ENCODE measurements around the gene MGA.
"Not testable (repeated sequence)": the region's sequence is repeated elsewhere in the genome, so short reads cannot be mapped to it uniquely, and the experiment has no call there.

Gene MGA

DNA sequence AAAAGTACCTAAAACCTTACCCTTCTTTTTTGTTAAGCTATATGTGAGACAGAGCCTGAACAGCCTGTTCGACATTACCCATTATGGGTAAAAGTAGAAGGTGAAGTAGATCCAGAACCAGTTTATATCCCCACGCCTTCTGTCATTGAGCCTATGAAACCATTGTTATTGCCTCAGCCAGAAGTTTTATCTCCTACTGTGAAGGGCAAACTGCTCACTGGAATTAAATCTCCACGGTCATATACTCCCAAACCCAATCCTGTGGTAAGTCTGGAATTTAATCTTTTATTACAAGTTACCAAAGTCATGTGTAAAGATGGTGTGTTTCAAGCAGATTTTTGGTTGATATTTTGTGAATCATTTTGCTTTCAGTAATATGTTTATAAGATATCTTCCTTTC, 66.9 kb downstream of the MGA start:
- Mint-ChIP-seq H3K27ac (no peak overlapping the region), H3K36me3 (peaks cover 4% of the 10 kb centered on the region), H3K4me1 (ENCODE audit: low read depth) (peaks cover 8% of the 10 kb centered on the region), H3K4me3 (no peak overlapping the region), H3K27me3 (no peaks in the 10 kb centered on the region), H3K9me3 (ENCODE audit: low read depth) (no peaks in the 10 kb centered on the region)

- H3K27ac Mint-ChIP-seq; H3K36me3 Mint-ChIP-seq; H3K4me1 Mint-ChIP-seq (ENCODE audit: low read depth); H3K9me3 Mint-ChIP-seq (ENCODE audit: low read depth); H3K4me3 Mint-ChIP-seq; H3K27me3 Mint-ChIP-seq: not testable (repeated sequence)
These were observed 67.9 kb downstream of the MGA start for GRCh38 chr15:41728061-41728460.

- Mint-ChIP-seq H3K27ac (no peak overlapping the region), H3K4me3 (no peak overlapping the region), H3K27me3 (no peaks in the 10 kb centered on the region), H3K9me3 (ENCODE audit: low read depth) (no peaks in the 10 kb centered on the region), H3K36me3 (peaks cover 5% of the 10 kb centered on the region), H3K4me1 (ENCODE audit: low read depth) (no peaks in the 10 kb centered on the region)
These were observed 70.3 kb downstream of the MGA start for GRCh38 chr15:41730543-41730942.

DNA sequence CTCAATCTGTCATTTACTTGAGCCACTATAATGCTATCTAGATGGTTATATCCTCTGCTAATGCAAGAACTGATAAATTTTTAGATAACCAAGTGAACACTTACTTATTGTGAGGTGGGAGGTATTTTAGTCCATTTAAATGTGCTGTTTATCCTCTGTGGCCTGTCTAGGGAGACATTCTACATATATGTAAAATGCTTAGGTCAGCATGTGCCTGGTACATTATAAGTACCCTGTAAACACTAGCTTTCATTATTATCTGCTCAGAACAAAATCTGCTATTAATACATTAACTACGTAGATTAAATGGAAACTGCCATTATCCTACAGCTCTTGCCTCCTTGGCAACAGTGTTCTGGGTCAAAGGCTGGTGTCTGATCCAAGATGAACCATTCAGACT, 72.3 kb downstream of the MGA start:
- no peaks in the 10 kb centered on the region for H3K4me1 Mint-ChIP-seq (ENCODE audit: low read depth)
- no peaks in the 10 kb centered on the region for H3K9me3 Mint-ChIP-seq (ENCODE audit: low read depth)
- peaks cover 5% of the 10 kb centered on the region for H3K36me3 Mint-ChIP-seq
- H3K4me3 Mint-ChIP-seq: no peak overlapping the region
- H3K27me3 Mint-ChIP-seq: no peaks in the 10 kb centered on the region
- no peak overlapping the region for H3K27ac Mint-ChIP-seq

- H3K36me3 Mint-ChIP-seq: peaks cover 2% of the 10 kb centered on the region
- no peaks in the 10 kb centered on the region for H3K4me1 Mint-ChIP-seq (ENCODE audit: low read depth)
- H3K27ac Mint-ChIP-seq: no peak overlapping the region
- H3K9me3 Mint-ChIP-seq (ENCODE audit: low read depth): no peaks in the 10 kb centered on the region
- no peak overlapping the region for H3K4me3 Mint-ChIP-seq
- H3K27me3 Mint-ChIP-seq: no peaks in the 10 kb centered on the region
These were observed 73.9 kb downstream of the MGA start for GRCh38 chr15:41734079-41734478.

GRCh38 chr15:41735046-41735445, 74.8 kb downstream of the MGA start:
- H3K9me3 Mint-ChIP-seq (ENCODE audit: low read depth): no peaks in the 10 kb centered on the region
- no peaks in the 10 kb centered on the region for H3K4me1 Mint-ChIP-seq (ENCODE audit: low read depth)
- no peak overlapping the region for H3K27ac Mint-ChIP-seq
- H3K27me3 Mint-ChIP-seq: no peaks in the 10 kb centered on the region
- no peak overlapping the region for H3K4me3 Mint-ChIP-seq
- H3K36me3 Mint-ChIP-seq: peaks cover 2% of the 10 kb centered on the region

- not testable (repeated sequence) for H3K36me3 Mint-ChIP-seq, H3K27me3 Mint-ChIP-seq, H3K27ac Mint-ChIP-seq
These were observed 75.3 kb downstream of the MGA start for GRCh38 chr15:41735492-41735891.

DNA sequence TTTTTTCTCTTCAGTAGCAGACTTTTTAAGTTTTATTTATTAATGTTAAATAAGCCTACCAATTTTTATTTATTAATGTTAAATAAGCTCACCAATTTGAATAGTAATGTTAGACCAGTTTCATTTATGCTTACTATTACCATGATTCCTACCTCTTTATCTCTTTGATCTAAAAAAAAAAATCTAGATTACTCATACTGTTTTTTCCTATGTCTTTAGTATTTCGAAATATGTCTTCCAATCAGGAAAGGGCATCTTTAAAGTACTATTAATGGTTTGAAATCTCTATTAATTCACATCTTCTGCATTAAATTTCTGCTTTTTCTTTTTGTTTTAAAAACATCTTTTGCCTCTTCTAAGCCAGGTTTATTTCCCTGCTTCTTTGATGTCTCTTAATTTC, 86.6 kb downstream of the MGA start:
- Mint-ChIP-seq H3K27ac (peak overlapping the region; percentile 17), H3K4me1 (ENCODE audit: low read depth) (peaks cover 2% of the 10 kb centered on the region), H3K27me3 (no peaks in the 10 kb centered on the region), H3K36me3 (no peaks in the 10 kb centered on the region), H3K4me3 (no peak overlapping the region), H3K9me3 (ENCODE audit: low read depth) (no peaks in the 10 kb centered on the region)

More at GRCh38 chr15:41735492-41735891, 75.3 kb downstream of the MGA start:
- not testable (repeated sequence) for H3K4me1 Mint-ChIP-seq (ENCODE audit: low read depth); H3K4me3 Mint-ChIP-seq; H3K9me3 Mint-ChIP-seq (ENCODE audit: low read depth)

- H3K4me3 Mint-ChIP-seq: no peak overlapping the region
- no peak overlapping the region for H3K27ac Mint-ChIP-seq
- H3K27me3 Mint-ChIP-seq: no peaks in the 10 kb centered on the region
- no peaks in the 10 kb centered on the region for H3K4me1 Mint-ChIP-seq (ENCODE audit: low read depth)
- H3K36me3 Mint-ChIP-seq: no peaks in the 10 kb centered on the region
- H3K9me3 Mint-ChIP-seq (ENCODE audit: low read depth): no peaks in the 10 kb centered on the region
These were observed 96.0 kb downstream of the MGA start for GRCh38 chr15:41756198-41756597.

DNA sequence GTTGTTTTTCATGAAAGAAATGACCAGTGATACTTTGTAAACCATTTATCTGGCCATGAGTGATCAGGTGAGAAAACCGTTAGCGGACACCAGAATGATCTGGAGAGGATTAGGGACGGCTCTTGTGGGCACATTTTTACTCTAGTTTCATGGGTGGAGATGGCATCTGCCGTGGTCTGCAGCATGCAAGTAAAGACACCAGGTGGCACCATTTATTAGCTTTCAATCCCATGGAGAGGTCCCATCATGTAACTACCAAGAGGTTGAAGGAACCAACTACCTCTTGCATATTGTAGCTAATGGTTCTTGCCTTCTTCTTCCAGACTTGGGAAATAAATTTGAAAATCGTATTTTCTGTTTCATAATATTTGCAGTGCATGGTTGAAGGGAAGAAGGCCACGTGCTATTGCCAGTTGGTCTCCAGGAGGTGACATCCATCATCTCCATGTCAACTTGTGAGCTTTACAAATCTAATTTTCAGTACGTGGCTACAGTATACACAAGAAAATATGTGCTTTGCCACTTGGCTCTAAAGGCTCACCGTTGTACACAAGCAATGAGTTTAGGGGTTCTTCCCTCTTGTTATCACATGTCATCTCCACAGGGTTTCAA, 112.6 kb downstream of the MGA start:
- H3K27ac Mint-ChIP-seq: peak overlapping the region; percentile 81
- no peaks in the 10 kb centered on the region for H3K9me3 Mint-ChIP-seq (ENCODE audit: low read depth)
- no peak overlapping the region for H3K4me3 Mint-ChIP-seq
- H3K36me3 Mint-ChIP-seq: no peaks in the 10 kb centered on the region
- H3K27me3 Mint-ChIP-seq: no peaks in the 10 kb centered on the region
- peaks cover 45% of the 10 kb centered on the region for H3K4me1 Mint-ChIP-seq (ENCODE audit: low read depth)

DNA sequence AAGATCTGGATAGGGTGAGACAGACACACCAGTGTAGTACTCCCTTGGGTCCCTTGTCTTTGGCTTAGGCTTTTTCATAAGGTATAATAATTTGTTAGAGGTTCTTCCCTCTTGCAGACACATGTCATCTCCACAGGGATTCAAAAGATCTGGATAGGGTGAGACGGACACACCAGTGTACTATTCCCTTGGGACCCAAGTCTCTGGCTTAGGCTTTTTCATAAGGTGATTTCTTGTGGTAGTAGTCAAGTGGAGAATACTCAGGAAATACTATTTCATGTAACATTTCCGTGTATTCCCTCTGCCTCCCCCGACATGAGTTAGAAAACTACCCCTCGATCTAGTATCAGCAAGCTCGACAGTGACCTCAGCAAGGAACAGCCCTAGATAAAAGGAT, 113.1 kb downstream of the MGA start:
- peak overlapping the region; percentile 81 for H3K27ac Mint-ChIP-seq
- H3K27me3 Mint-ChIP-seq: no peaks in the 10 kb centered on the region
- peaks cover 50% of the 10 kb centered on the region for H3K4me1 Mint-ChIP-seq (ENCODE audit: low read depth)
- no peaks in the 10 kb centered on the region for H3K9me3 Mint-ChIP-seq (ENCODE audit: low read depth)
- no peaks in the 10 kb centered on the region for H3K36me3 Mint-ChIP-seq
- peak overlapping the region; percentile 94 for H3K4me3 Mint-ChIP-seq

DNA sequence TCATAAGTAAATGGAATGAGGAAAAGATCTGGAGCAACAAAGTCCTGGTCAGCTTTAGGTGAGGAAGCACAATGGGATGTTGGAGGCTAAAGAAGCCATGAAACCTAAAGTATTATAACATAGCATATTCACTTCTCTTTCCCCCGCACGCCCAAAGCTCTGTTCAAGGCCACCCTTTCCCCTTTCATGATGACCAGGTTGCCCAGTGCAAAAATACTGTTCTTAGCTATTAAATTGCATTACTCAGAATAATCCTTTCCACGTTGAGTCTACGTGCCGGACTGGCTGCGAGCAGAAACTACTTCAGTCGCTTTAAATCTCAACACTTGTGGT, 113.5 kb downstream of the MGA start:
- Mint-ChIP-seq H3K27me3 (no peaks in the 10 kb centered on the region), H3K4me1 (ENCODE audit: low read depth) (peaks cover 54% of the 10 kb centered on the region)

GRCh38 chr15:41774062-41774881, 114.1 kb downstream of the MGA start, which contains the start of gene MAPKBP1:
Gene MAPKBP1 (plus strand): TSS chr15:41774484. CDS start chr15:41775276, 792 bp downstream.
- Mint-ChIP-seq H3K4me3 (peak within 1 kb of the TSS; percentile 94), H3K27ac (peak within 1 kb of the TSS; percentile 81), H3K9me3 (ENCODE audit: low read depth) (no peaks in the 10 kb centered on the region), H3K36me3 (no peaks in the 10 kb centered on the region), H3K27me3 (no peaks in the 10 kb centered on the region), H3K4me1 (ENCODE audit: low read depth) (peaks cover 57% of the 10 kb centered on the region)

More for the DNA sequence above, 113.5 kb downstream of the MGA start:
- no peaks in the 10 kb centered on the region for H3K36me3 Mint-ChIP-seq
- H3K4me3 Mint-ChIP-seq: peak overlapping the region; percentile 94
- no peaks in the 10 kb centered on the region for H3K9me3 Mint-ChIP-seq (ENCODE audit: low read depth)
- peak overlapping the region; percentile 81 for H3K27ac Mint-ChIP-seq

DNA sequence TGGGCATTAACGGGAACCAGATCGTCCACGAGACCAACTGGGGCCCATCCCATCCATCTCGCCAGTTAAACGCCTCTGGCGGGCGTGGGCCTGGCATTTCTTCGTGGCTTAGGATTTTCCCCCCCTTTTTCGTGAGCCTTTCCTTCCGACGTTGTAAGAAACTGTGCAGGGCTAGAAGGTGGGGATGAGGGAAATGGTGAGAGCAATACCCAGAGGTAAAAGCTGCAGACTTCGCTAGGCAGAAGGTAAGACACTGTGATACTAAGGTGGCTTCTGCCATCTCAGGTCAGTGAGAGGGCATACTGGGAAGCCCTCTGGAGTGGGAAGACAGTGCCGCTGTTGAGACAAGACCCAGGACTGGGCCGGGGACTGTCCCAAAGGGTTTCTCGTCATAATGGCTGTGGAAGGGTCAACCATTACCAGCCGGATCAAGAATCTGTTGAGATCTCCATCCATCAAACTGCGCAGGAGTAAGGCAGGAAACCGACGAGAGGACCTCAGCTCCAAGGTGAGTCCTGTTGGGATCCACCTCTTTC, 114.7 kb downstream of the MGA start:
- Mint-ChIP-seq H3K36me3 (peaks cover 1% of the 10 kb centered on the region), H3K4me3 (peak overlapping the region; percentile 94), H3K9me3 (ENCODE audit: low read depth) (no peaks in the 10 kb centered on the region), H3K27me3 (no peaks in the 10 kb centered on the region), H3K27ac (peak overlapping the region; percentile 81), H3K4me1 (ENCODE audit: low read depth) (peaks cover 63% of the 10 kb centered on the region)

DNA sequence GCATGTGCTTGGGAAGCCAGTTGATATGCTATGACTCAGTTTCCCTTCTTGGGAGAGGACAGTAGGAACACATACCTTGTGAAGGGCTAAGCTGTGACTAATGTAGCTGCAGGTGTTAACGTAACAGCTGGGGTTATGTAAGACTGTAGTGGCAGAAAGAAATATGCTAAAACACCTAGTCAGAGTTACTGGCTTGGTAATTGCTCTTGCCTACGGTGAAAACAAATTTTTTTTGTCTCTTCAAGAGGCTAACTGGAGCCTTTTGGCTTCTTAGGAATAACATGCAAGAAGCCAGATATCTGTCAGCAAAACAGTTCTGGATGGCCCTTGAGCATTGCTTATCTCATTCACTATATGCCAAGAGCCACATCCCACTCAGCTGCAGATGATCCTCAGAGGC, 115.4 kb downstream of the MGA start:
- H3K36me3 Mint-ChIP-seq: peaks cover 3% of the 10 kb centered on the region
- H3K4me3 Mint-ChIP-seq: peak overlapping the region; percentile 94
- H3K4me1 Mint-ChIP-seq (ENCODE audit: low read depth): peaks cover 70% of the 10 kb centered on the region
- no peaks in the 10 kb centered on the region for H3K27me3 Mint-ChIP-seq
- H3K9me3 Mint-ChIP-seq (ENCODE audit: low read depth): no peaks in the 10 kb centered on the region
- H3K27ac Mint-ChIP-seq: peak overlapping the region; percentile 81
